GM12865 (cell line): Measurements from ENCODE around the gene MAPKBP1.
A peak's percentile ranks its signal among the peaks of the same experiment; 100 is the strongest.

Experiments
- DNase-seq: peaks from one replicate; pipeline ENCODE4 v3.0.0; 2010; ENCODE audit warnings: low read depth
- H3K4me3 ChIP-seq: 2 replicates; pipeline ENCODE4 v1.5.1; 2011; ENCODE audit warnings: mild to moderate bottlenecking, low read depth, low read length, control low read depth
- CTCF ChIP-seq: IDR thresholded peaks from 2 replicates; pipeline ENCODE4 v1.5.1; 2011; ENCODE audit warnings: low read length, control low read depth, low read depth, inconsistent platforms; ENCODE audit not compliant: insufficient read depth; ENCODE audit errors: missing control alignments

The MAPKBP1 gene

GRCh38 chr15:41782371-41783282 lies 8.3 kb downstream of the MAPKBP1 start:
- no peak for TF ChIP-seq CTCF
- no peak overlapping the region for H3K4me3 ChIP-seq
- DNase-seq: peak; percentile 44

- DNase-seq: no peak
- TF ChIP-seq CTCF: no peak
Measured at GRCh38 chr15:41783296-41783695, 9.0 kb downstream of the MAPKBP1 start.

DNA sequence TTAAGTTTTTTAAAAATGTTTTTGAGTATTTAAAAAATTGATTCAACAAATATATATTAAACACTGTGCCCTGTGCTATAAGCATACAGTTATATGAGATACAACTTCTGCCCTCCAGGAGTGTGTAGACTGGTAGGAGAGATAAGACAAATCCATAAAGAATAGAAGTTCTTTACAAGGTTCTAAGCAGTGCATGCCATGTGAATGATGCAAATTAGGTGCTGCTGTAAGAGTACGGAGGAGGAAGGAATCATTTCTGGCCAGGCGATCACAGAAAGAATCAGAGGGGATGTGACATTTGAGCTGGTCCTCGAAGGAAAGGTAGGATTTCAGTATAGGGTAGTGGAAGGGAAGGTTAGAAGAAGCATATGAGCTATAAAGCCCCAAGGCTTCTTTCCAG lies 14.0 kb downstream of the MAPKBP1 start:
- no peak for TF ChIP-seq CTCF
- H3K4me3 ChIP-seq: no peak overlapping the region
- DNase-seq: no peak

More at GRCh38 chr15:41783296-41783695, 9.0 kb downstream of the MAPKBP1 start:
- H3K4me3 ChIP-seq: no peak overlapping the region

DNA sequence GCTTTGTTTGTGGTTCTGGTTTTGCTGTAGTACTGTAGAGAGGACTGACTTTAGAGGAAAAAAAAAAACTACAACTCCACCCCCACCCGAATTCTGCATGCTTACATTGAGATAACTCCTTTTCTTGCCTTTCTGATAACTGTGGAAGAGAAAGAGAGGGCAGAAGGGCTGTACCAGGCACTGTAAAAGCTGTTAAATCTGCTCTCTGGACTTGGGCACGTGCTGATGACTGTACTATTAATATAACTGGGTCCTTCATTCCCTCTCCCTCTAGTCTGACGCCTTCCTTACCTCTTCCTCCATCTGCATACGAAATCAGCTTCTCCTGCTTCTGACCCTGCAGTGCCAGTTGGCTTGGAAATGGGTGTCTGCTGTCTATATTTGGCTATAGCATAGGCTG lies 15.0 kb downstream of the MAPKBP1 start:
- no peak for DNase-seq
- no peak for TF ChIP-seq CTCF
- no peak overlapping the region for H3K4me3 ChIP-seq

GRCh38 chr15:41789662-41790061 lies 15.4 kb downstream of the MAPKBP1 start:
- H3K4me3 ChIP-seq: no peak overlapping the region
- DNase-seq: no peak
- no peak for TF ChIP-seq CTCF

DNA sequence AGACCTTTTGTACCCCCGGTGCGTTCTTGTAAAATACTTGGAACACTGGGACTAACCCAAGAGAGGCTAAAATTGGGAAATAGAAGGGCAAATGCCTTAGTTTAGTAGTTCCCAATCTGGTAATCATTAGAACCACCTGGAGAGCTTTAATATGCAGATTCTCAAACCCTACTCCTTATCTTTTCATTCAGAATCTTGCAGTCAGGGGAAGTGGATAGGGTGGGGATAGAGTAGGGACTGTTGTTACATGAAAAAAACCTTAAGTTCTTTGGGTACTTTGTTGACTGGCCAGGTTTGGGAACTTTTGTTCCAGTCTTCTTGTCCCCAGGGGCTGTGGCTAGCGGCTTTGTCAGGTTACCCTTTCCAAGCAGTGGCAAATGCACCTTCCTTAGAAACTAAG lies 15.9 kb downstream of the MAPKBP1 start:
- H3K4me3 ChIP-seq: no peak overlapping the region
- no peak for DNase-seq
- TF ChIP-seq CTCF: no peak
